NCI-H2107 treated with DMSO at 0.1 percent for 48 hours (cell line): ENCODE data around the gene EHMT1.
A peak's percentile ranks its signal among the peaks of the same experiment; 100 is the strongest.

Source experiments
- DNase-seq: peaks from one replicate; lab custom pipeline; 2025; ENCODE audit not compliant: unreplicated experiment; lab: John Stamatoyannopoulos, UW

The EHMT1 gene

DNA sequence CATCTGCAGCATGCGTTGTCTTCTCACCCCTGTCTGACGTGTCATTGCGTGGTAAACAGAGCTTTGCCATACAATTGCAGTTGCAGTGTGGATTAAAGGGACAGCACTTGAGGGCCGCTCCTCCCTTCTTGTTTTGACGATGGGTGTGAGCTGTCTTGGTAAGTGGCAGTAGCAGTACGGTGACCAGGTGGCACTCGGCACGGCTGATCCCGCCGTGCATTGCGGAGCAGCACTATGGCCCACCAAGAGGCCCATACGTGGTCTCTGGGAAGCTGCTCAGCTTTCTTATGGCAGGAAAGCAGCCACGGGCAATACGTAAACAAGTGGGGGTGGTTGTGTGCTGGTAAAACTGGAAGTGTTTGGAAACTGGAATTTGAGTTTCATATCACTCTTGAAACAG lies 25.1 kb downstream of the EHMT1 start:
- no peak for DNase-seq

- DNase-seq: peak; percentile 41
These were observed 26.4 kb downstream of the EHMT1 start for GRCh38 chr9:137645211-137645610.

- DNase-seq: no peak
These were observed 27.5 kb downstream of the EHMT1 start for GRCh38 chr9:137646341-137646740.

- DNase-seq: no peak
These were observed 28.4 kb downstream of the EHMT1 start for GRCh38 chr9:137647096-137647714.

- DNase-seq: no peak
These were observed 29.6 kb downstream of the EHMT1 start for GRCh38 chr9:137648396-137648795.

DNA sequence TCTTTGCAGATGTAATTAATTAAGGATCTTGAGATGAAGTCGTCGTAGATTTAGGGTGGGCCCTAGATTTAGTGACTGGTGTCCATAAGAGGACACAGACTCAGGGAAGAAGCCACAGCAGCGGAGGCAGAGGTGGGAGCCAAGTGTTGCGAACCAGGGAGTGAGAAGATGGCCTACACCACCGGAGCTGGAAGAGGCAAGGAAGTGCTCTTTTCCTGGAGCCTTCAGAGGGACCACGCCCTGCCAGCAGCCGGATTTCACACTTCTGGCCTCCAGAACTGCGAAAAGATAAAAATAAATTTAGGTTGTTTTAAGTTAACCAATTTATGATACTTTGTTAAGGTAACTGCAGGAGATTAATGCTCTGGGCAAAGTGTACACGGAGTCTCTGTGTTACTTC lies 30.7 kb downstream of the EHMT1 start:
- no peak for DNase-seq

DNA sequence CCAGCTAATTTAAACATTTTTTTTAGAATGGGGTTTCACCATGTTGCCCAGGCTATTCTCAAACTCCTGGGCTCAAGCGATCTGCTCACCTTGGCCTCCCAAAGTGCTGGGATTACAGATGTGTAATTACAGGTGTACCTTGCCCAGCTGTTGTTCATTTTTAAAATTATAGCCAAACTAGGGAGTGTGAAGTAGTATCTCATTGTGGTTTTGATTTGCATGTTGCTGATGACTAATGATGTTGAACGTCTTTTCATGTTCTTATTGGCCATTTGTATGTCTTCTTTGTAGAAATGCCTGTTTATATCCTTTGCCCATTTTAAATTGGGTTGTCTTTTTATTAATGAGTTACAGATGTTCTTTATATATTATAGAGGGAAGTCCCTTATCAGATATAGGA lies 31.5 kb downstream of the EHMT1 start:
- no peak for DNase-seq

- DNase-seq: no peak
These were observed 32.0 kb downstream of the EHMT1 start for GRCh38 chr9:137650779-137651178.

DNA sequence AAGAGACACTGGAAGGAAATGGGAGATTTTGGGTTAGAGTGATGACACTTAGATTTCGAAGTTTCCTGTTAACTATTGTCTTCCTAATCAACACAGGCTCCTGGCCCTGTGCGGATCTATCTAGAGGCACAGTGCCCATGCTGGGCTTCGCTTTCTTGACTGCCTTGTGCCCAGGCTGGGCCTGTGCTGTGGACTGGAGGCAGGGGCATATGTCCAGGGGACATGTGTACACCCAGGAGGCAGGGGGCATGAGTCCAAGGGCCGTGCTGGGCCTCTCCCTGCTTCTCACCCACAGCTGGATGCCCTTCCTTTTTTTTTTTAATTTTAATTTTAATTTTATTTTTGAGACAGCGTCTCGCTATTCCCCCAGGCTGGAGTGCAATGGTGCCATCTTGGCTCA lies 37.6 kb downstream of the EHMT1 start:
- no peak for DNase-seq

GRCh38 chr9:137657606-137658005 lies 38.8 kb downstream of the EHMT1 start:
- no peak for DNase-seq

GRCh38 chr9:137658781-137659180 lies 40.0 kb downstream of the EHMT1 start:
- DNase-seq: no peak

GRCh38 chr9:137660144-137660543 lies 41.3 kb downstream of the EHMT1 start:
- no peak for DNase-seq

DNA sequence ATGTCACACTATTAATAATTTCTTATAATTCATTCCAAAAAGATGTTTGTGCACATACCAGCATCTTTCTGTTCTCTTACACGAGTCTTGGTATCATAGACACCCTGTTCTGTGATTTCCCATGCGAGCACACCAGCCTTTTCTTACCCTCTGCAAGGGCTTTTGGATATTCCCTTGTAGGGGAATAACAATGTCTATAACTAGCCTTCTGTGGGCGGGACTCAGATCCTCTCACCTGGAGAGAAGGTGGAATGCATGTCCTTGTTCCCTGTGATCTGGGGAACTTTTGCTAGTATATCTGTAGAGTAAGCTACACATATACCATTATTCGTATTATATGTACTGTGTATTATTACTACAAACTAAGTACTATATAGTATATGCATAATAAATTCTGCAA lies 44.8 kb downstream of the EHMT1 start:
- DNase-seq: no peak

DNA sequence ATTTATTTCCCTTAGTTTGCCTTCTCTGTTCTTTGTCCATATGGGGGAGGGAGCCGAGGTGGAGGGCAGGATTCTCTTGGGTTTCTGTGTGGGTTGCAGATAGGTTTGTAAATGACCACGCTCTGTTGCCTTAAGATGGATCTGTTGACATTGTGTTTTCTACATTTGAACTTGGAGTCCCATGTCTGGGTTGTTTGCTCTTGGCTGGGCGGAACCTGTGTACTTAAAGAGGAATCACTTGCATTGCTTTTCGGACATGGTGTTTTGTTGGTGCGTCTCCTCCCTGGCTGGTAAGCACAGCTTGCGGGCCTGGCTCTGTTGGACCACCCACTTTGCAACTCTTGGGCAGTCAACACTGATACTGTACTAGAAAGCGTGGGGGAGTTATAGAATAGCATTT lies 45.9 kb downstream of the EHMT1 start:
- DNase-seq: no peak

GRCh38 chr9:137665226-137665625 lies 46.4 kb downstream of the EHMT1 start:
- no peak for DNase-seq

- DNase-seq: no peak
These were observed 47.1 kb downstream of the EHMT1 start for GRCh38 chr9:137665697-137666512.

DNA sequence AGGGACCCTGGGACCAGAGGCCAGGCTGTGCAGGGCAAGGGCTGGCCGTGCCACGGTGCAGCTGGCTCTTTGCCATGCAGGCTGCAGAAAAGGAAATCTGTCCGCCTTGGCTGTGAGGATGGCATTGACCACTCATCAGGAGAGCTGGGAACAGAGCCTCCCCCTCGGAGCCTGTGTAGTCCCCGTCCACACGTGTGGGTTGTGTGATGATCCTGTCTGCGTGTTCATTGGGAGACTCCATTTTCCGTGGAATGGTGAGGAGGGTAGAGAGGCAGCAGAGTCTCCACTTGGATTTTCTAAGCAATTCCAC lies 47.7 kb downstream of the EHMT1 start:
- DNase-seq: no peak

- DNase-seq: peak; percentile 95
These were observed 48.3 kb downstream of the EHMT1 start for GRCh38 chr9:137666955-137667670.

GRCh38 chr9:137668203-137668602 lies 49.4 kb downstream of the EHMT1 start:
- DNase-seq: no peak

DNA sequence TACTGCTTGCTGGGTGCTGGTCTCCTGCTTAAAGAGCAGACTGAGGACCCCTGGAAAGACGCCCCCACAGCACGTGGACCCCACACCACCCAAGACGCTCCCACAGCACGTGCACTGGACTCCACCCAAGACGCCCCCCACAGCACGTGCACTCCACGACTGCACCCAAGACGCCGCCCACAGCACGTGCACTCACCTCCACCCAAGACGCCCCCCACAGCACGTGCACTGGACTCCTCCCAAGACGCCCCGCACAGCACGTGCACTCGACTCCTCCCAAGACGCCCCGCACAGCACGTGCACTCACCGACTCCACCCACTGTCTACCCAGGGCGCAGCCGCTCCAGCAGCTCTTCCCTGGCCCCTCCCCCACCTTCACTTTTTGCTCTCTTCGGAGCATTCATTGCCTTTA lies 50.5 kb downstream of the EHMT1 start:
- no peak for DNase-seq

DNA sequence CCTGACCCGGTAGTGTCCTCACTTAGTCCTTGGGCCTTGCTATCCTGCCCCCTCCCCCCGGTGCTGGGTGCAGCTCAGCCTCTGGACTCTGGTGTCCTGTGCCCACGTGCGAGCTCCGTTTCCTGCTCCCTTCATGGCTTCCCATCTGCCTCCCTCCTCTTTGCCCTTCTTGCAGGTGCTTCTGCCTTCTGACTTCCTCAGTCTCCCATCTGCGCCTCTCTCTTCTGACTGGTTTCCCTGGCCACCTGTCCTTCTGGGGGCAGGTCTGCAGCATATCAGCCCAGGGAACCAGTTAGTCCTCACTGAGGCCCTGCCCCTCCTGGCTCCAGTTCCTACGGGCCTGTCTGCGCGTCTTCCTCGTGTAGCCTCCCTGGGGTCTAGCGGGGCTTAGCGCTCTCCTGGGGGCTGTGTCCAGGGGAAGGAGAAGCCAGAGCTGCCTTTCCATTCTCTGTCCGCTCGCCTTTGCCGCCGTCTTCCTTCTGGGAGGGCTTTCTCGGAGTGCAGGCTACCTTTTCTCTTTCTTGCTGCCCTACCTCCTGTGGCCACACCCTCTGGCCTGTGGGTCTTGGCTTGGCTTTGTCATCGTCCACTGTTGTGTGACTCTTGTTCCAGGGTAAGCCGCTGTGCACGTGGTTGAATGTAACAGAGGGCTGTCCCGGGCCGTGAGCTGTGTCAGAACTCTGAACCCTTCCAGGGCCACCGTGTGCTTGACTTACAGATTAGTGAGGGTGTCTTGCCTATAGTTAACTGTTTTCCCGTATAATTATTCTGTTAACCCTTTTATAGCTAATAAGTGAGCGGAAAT lies 51.8 kb downstream of the EHMT1 start:
- no peak for DNase-seq

GRCh38 chr9:137671196-137671538 lies 52.4 kb downstream of the EHMT1 start:
- DNase-seq: no peak
